ENCODE data around the gene YPEL3. TPM values are rescaled to one million over a fixed set of nuclear protein-coding genes. Genes with fewer than 3 reads are reported as not detected.

The YPEL3 gene
- total RNA-seq, 1 donor from 2014 or later, result 25.0 TPM

- no peak for DNase-seq
These were observed 27.7 kb downstream of the YPEL3 start for GRCh38 chr16:30068333-30068732.

GRCh38 chr16:30067584-30067916 is 28.5 kb downstream of the YPEL3 start:
- no peak for DNase-seq

GRCh38 chr16:30066761-30067583 is 29.0 kb downstream of the YPEL3 start:
- DNase-seq, result peak; percentile 16

- peak; percentile 71 for DNase-seq
These were observed 29.9 kb downstream of the YPEL3 start for GRCh38 chr16:30065943-30066760.

GRCh38 chr16:30065102-30065942 is 30.7 kb downstream of the YPEL3 start, which contains the start of gene ALDOA:
Gene ALDOA (plus strand): TSS chr16:30065760. CDS start chr16:30066898, 1,138 bp downstream.
- DNase-seq, result peak; percentile 99

- no peak for DNase-seq
These were observed 31.3 kb downstream of the YPEL3 start for GRCh38 chr16:30064729-30065101.

- peak; percentile 55 for DNase-seq
These were observed 31.9 kb downstream of the YPEL3 start for GRCh38 chr16:30063893-30064728.

- no peak for DNase-seq
These were observed 32.6 kb downstream of the YPEL3 start for GRCh38 chr16:30063278-30063892.

- no peak for DNase-seq
These were observed 35.0 kb downstream of the YPEL3 start for GRCh38 chr16:30060836-30061554.

GRCh38 chr16:30060346-30060745 is 35.7 kb downstream of the YPEL3 start:
- DNase-seq, result no peak

- DNase-seq, result peak; percentile 61
These were observed 41.0 kb downstream of the YPEL3 start for GRCh38 chr16:30054959-30055553.

GRCh38 chr16:30054451-30054850 is 41.6 kb downstream of the YPEL3 start:
- peak; percentile 23 for DNase-seq

GRCh38 chr16:30053376-30054015 is 42.5 kb downstream of the YPEL3 start:
- DNase-seq, result peak; percentile 71

- peak; percentile 95 for DNase-seq
These were observed 43.2 kb downstream of the YPEL3 start for GRCh38 chr16:30052671-30053372.

GRCh38 chr16:30051518-30051917 is 44.5 kb downstream of the YPEL3 start:
- DNase-seq, result peak; percentile 85

- no peak for DNase-seq
These were observed 46.1 kb downstream of the YPEL3 start for GRCh38 chr16:30049871-30050270.

- DNase-seq, result no peak
These were observed 49.4 kb downstream of the YPEL3 start for GRCh38 chr16:30046588-30046987.

GRCh38 chr16:30046178-30046577 is 49.8 kb downstream of the YPEL3 start:
- DNase-seq, result no peak

Data from dermis blood vessel endothelial cell (primary cell).